ENCODE results near the gene ELF5.

- no peak for TF ChIP-seq CTCF (conservative IDR thresholded peaks at IDR 0.05)
- no peak for TF ChIP-seq EZH2 (IDR thresholded peaks at IDR 0.05; ENCODE audit: low read depth)
Observed at GRCh38 chr11:34448223-34448994, 65.2 kb downstream of the ELF5 start.

Data from PC-9 (cell line).